GM12878 (cell line): ENCODE measurements around the gene TENT4B.

ENCODE experiments used
- CTCF ChIP-seq, 3 experiments: IDR thresholded peaks in 2 of 3; conservative IDR thresholded peaks in 1 of 3; 2 replicates each; pipeline ENCODE4 v1.5.1; 2011; ENCODE audit warnings: low read depth in 3 of 3, low read length in 3 of 3, mild to moderate bottlenecking in 3 of 3, control low read depth in 2 of 3, moderate library complexity in 2 of 3, inconsistent platforms in 1 of 3, mixed read lengths in 1 of 3; ENCODE audit not compliant: control insufficient read depth in 2 of 3, insufficient read depth in 1 of 3; ENCODE audit errors: extremely low read depth in 1 of 3
- EP300 ChIP-seq, 2 experiments: fragments of 150-350 bp in 1 of 2; IDR thresholded peaks; 2 replicates each; pipeline ENCODE4 v1.6.1; 2011 to 2012; ENCODE audit warnings: low read depth in 2 of 2, low read length in 2 of 2, borderline replicate concordance in 1 of 2, improper control_type of control experiment in 1 of 2, inconsistent platforms in 1 of 2; ENCODE audit not compliant: control insufficient read depth in 1 of 2
- HDGF ChIP-seq: fragments of 450-650 bp; IDR thresholded peaks from 2 replicates; pipeline ENCODE4 v1.6.1; 2016; ENCODE audit warnings: antibody characterized with exemption
- NFXL1 ChIP-seq: fragments of 450-650 bp; IDR thresholded peaks from 2 replicates; pipeline ENCODE4 v1.6.1; 2017; ENCODE audit warnings: antibody characterized with exemption, mild to moderate bottlenecking, borderline replicate concordance
- SREBF1 ChIP-seq: IDR thresholded peaks from 2 replicates; pipeline ENCODE4 v1.6.1; 2012; ENCODE audit warnings: mild to moderate bottlenecking, low read length
- USF1 ChIP-seq: IDR thresholded peaks from 2 replicates; pipeline ENCODE4 v1.6.1; 2011; ENCODE audit warnings: borderline replicate concordance, low read depth, mild to moderate bottlenecking, moderate library complexity, mixed read lengths, low read length; ENCODE audit not compliant: insufficient read depth; ENCODE audit errors: extremely low read length
- YY1 ChIP-seq: IDR thresholded peaks from 2 replicates; pipeline ENCODE4 v1.6.1; 2011; ENCODE audit warnings: low read depth, mild to moderate bottlenecking, low read length
- TF ChIP-seq, protein P1 (sequence below): fragments of 450-650 bp; IDR thresholded peaks from 2 replicates; pipeline ENCODE4 v1.6.1; 2016; ENCODE audit warnings: mild to moderate bottlenecking, moderate library complexity, borderline replicate concordance

DNA sequence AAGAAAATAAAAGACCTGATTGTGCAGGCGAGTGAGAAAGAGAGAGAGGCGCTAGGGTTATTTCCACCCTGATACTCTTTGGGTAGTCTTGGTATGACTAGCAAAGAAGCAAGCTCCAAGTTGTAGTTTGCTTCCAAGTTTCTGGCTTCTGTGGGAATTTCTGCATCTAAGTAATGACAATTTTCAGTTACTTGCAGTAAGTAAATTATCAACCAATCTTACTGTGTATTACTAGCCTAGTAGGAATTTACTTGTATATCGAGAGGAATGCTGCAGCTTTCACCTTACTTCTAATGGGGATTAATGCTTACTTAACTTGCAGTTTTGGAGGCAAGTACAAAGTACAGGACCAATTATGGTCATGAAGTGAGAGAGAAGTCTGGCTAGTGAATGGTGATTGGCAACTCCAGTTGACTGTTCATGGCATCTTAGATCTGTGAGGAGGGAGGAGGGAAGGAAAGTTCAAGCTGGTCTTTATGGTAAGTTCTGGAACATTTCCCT, 31.9 kb downstream of the TENT4B start:
- TF ChIP-seq CTCF (IDR thresholded peaks at IDR 0.05 in 2 of 3, conservative IDR thresholded peaks at IDR 0.05 in 1 of 3; ENCODE audit: control insufficient read depth in 2 of 3, extremely low read depth in 1 of 3, insufficient read depth in 1 of 3, low read depth in 3 of 3, low read length in 3 of 3) (no peak), NFXL1 (no peak), USF1 (no peak), EP300 (IDR thresholded peaks at IDR 0.05; ENCODE audit: borderline replicate concordance in 1 of 2, control insufficient read depth in 1 of 2, low read depth in 2 of 2, low read length in 2 of 2) (peak in 1 of 2 experiments; percentile 9; a peak in 1 of 4 replicates), YY1 (no peak), SREBF1 (no peak), HDGF (no peak)
- TF ChIP-seq, protein P1, sequence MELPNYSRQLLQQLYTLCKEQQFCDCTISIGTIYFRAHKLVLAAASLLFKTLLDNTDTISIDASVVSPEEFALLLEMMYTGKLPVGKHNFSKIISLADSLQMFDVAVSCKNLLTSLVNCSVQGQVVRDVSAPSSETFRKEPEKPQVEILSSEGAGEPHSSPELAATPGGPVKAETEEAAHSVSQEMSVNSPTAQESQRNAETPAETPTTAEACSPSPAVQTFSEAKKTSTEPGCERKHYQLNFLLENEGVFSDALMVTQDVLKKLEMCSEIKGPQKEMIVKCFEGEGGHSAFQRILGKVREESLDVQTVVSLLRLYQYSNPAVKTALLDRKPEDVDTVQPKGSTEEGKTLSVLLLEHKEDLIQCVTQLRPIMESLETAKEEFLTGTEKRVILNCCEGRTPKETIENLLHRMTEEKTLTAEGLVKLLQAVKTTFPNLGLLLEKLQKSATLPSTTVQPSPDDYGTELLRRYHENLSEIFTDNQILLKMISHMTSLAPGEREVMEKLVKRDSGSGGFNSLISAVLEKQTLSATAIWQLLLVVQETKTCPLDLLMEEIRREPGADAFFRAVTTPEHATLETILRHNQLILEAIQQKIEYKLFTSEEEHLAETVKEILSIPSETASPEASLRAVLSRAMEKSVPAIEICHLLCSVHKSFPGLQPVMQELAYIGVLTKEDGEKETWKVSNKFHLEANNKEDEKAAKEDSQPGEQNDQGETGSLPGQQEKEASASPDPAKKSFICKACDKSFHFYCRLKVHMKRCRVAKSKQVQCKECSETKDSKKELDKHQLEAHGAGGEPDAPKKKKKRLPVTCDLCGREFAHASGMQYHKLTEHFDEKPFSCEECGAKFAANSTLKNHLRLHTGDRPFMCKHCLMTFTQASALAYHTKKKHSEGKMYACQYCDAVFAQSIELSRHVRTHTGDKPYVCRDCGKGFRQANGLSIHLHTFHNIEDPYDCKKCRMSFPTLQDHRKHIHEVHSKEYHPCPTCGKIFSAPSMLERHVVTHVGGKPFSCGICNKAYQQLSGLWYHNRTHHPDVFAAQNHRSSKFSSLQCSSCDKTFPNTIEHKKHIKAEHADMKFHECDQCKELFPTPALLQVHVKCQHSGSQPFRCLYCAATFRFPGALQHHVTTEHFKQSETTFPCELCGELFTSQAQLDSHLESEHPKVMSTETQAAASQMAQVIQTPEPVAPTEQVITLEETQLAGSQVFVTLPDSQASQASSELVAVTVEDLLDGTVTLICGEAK, result no peak
